Activated CD8-positive, alpha-beta memory T cell treated with anti-CD3 and anti-CD28 coated beads, Interleukin-2, amount 50 U/mL, for 24 hours (primary cell): Measurements from ENCODE around the gene GLB1L3.
A peak's percentile ranks its signal among the peaks of the same experiment; 100 is the strongest.
"Not testable (repeated sequence)": the region's sequence is repeated elsewhere in the genome, so short reads cannot be mapped to it uniquely, and the experiment has no call there.

Experiments used
- DNase-seq: peaks from one replicate; pipeline ENCODE4 v3.0.0-alpha.2; 2020; ENCODE audit errors: extremely low read depth

The GLB1L3 gene

GRCh38 chr11:134250675-134251074 is 25.5 kb upstream of the GLB1L3 start:
- DNase-seq: no peak

GRCh38 chr11:134252346-134253187 is 23.6 kb upstream of the GLB1L3 start:
- DNase-seq: no peak

GRCh38 chr11:134253188-134253993 is 22.8 kb upstream of the GLB1L3 start, which contains the start of the genes ACAD8 and THYN1:
ACAD8 (plus strand) TSS chr11:134253568; CDS start chr11:134253601, 33 bp downstream.
THYN1 (minus strand) TSS chr11:134253352; CDS start chr11:134252882, 470 bp downstream.
- DNase-seq: peak; percentile 87

GRCh38 chr11:134254433-134255183 is 21.6 kb upstream of the GLB1L3 start:
- DNase-seq: no peak

GRCh38 chr11:134255184-134255561 is 21.0 kb upstream of the GLB1L3 start:
- not testable (repeated sequence) for DNase-seq

GRCh38 chr11:134257101-134257500 is 19.1 kb upstream of the GLB1L3 start:
- no peak for DNase-seq

GRCh38 chr11:134258577-134258976 is 17.6 kb upstream of the GLB1L3 start:
- DNase-seq: no peak

- DNase-seq: no peak
Observed at GRCh38 chr11:134260503-134260902, 15.7 kb upstream of the GLB1L3 start.

GRCh38 chr11:134260983-134261382 is 15.2 kb upstream of the GLB1L3 start:
- DNase-seq: no peak

- DNase-seq: no peak
Observed at GRCh38 chr11:134261626-134262488, 14.3 kb upstream of the GLB1L3 start.

GRCh38 chr11:134264966-134265764 is 11.0 kb upstream of the GLB1L3 start:
- no peak for DNase-seq

GRCh38 chr11:134266440-134266839 is 9.7 kb upstream of the GLB1L3 start:
- no peak for DNase-seq

GRCh38 chr11:134266841-134267251 is 9.3 kb upstream of the GLB1L3 start:
- DNase-seq: no peak

- DNase-seq: no peak
Observed at GRCh38 chr11:134267461-134267860, 8.7 kb upstream of the GLB1L3 start.

GRCh38 chr11:134267966-134268365 is 8.2 kb upstream of the GLB1L3 start:
- no peak for DNase-seq

- DNase-seq: no peak
Observed at GRCh38 chr11:134270250-134270714, 5.9 kb upstream of the GLB1L3 start.

- DNase-seq: no peak
Observed at GRCh38 chr11:134271978-134272377, 4.2 kb upstream of the GLB1L3 start.

- DNase-seq: no peak
Observed at GRCh38 chr11:134272381-134273316, 3.5 kb upstream of the GLB1L3 start.

GRCh38 chr11:134273317-134273712 is 2.9 kb upstream of the GLB1L3 start:
- no peak for DNase-seq
